ENCODE measurements around the gene TRIP12.
"Not testable (repeated sequence)": the region's sequence is repeated elsewhere in the genome, so short reads cannot be mapped to it uniquely, and the experiment has no call there.

The TRIP12 gene

DNA sequence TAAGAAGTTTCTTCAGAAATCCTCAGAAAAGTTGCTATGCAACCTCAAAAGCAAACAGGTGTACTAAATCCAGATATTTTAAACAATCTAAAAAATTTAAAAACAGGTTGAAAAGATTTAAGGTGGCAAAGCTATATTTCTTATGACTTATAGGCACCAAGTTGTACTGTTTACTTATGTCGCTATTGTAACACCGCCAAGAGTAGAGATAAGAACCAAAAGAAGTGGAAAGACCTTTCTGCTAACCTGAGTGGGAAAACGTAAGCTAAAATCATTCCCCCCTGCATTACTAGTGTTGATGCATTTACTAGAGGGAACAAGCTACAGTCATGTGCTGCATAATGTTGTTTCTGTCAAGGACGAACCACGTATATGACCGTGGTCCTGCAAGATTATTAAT is 83.1 kb downstream of the TRIP12 start:
- no peak for DNase-seq (ENCODE audit: low read depth, low spot score)
- no peak overlapping the region for H3K4me3 ChIP-seq (ENCODE audit: low read depth, low read length)
- TF ChIP-seq, protein P1, sequence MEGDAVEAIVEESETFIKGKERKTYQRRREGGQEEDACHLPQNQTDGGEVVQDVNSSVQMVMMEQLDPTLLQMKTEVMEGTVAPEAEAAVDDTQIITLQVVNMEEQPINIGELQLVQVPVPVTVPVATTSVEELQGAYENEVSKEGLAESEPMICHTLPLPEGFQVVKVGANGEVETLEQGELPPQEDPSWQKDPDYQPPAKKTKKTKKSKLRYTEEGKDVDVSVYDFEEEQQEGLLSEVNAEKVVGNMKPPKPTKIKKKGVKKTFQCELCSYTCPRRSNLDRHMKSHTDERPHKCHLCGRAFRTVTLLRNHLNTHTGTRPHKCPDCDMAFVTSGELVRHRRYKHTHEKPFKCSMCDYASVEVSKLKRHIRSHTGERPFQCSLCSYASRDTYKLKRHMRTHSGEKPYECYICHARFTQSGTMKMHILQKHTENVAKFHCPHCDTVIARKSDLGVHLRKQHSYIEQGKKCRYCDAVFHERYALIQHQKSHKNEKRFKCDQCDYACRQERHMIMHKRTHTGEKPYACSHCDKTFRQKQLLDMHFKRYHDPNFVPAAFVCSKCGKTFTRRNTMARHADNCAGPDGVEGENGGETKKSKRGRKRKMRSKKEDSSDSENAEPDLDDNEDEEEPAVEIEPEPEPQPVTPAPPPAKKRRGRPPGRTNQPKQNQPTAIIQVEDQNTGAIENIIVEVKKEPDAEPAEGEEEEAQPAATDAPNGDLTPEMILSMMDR (IDR thresholded peaks at IDR 0.05; ENCODE audit: low read depth, low read length) = no peak
- in situ Hi-C loops (cut with HindIII; ENCODE audit: low sequenced_read_pairs) = no loop called here

DNA sequence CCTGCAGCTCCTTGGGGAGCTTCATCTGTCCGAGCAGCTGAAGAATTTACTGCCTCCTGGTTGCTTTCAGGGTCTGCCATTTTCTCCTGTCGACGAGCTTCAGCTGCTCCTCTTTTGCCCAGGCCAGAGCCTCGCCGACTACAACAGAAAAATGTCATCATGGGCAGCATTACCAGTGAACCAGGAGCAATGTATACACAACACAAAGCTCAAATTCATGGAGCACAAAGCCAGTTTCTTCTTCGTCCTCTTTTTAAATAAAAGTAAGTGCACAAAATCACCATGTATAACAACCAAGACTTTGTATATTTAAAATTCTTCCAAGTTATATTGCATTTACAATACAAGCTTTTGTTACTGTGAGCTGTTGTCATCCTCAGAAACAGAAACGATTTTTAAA is 85.0 kb downstream of the TRIP12 start:
- no peak for DNase-seq (ENCODE audit: low read depth, low spot score)
- in situ Hi-C loops (cut with HindIII; ENCODE audit: low sequenced_read_pairs) = no loop called here
- TF ChIP-seq, protein P1 (IDR thresholded peaks at IDR 0.05; ENCODE audit: low read depth, low read length) = no peak
- H3K4me3 ChIP-seq (ENCODE audit: low read depth, low read length) = no peak overlapping the region

DNA sequence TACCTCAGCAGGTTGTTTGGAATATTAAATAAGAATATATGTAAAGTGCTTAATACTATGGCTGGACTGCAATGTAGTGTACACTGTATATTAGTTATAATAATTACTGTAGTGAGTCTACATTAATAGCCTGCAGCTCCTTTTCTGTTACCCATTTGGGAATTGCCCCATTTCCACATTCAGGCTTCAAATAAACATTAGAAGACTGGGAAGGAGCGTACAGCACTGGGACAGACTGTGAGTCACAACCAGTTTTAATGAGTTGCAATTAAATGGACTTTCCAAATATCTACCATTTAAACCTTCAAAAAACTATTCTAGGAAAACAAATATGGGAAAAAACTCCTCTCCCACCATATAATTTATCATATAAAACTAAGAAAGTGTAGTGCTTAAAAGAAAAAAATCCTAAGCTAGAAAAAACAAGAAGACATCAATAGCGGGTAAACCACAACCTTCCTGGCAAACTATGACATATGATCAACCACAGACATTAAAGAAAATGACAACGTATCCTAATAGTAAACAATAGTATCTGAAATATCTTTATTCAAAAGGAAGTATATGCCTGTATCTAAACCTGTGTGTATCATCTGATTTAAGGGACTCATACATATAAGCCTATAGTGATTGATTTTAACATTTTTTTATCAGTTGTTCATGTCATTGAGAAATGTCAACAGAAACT is 86.1 kb downstream of the TRIP12 start:
- TF ChIP-seq, protein P1 (IDR thresholded peaks at IDR 0.05; ENCODE audit: low read depth, low read length) = no peak
- peak; percentile 50 for DNase-seq (ENCODE audit: low read depth, low spot score)
- in situ Hi-C loops (cut with HindIII; ENCODE audit: low sequenced_read_pairs) = no loop called here
- no peak overlapping the region for H3K4me3 ChIP-seq (ENCODE audit: low read depth, low read length)

GRCh38 chr2:229834368-229834767 is 87.4 kb downstream of the TRIP12 start:
- in situ Hi-C loops (cut with HindIII; ENCODE audit: low sequenced_read_pairs); H3K4me3 ChIP-seq (ENCODE audit: low read depth, low read length); DNase-seq (ENCODE audit: low read depth, low spot score): not testable (repeated sequence)

DNA sequence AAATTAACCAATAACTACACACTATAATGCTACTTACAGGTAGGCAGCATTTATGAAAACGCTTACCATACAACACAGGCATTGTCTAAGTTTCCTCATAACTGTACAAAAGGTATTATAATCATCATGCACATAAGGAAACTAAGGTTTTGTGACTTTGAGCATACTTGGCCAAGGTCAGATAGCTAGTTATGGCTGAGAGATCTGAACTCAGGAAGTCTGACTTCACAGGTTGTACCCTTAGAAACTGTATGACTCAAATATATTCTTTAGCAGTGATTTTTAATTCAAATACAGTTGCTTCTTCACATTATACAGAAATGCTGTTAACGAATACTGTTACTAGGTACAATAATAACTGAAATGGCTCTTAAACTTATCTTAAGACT is 89.3 kb downstream of the TRIP12 start:
- no peak overlapping the region for H3K4me3 ChIP-seq (ENCODE audit: low read depth, low read length)
- TF ChIP-seq, protein P1 (IDR thresholded peaks at IDR 0.05; ENCODE audit: low read depth, low read length) = no peak
- no peak for DNase-seq (ENCODE audit: low read depth, low spot score)
- in situ Hi-C loops (cut with HindIII; ENCODE audit: low sequenced_read_pairs) = no loop called here

DNA sequence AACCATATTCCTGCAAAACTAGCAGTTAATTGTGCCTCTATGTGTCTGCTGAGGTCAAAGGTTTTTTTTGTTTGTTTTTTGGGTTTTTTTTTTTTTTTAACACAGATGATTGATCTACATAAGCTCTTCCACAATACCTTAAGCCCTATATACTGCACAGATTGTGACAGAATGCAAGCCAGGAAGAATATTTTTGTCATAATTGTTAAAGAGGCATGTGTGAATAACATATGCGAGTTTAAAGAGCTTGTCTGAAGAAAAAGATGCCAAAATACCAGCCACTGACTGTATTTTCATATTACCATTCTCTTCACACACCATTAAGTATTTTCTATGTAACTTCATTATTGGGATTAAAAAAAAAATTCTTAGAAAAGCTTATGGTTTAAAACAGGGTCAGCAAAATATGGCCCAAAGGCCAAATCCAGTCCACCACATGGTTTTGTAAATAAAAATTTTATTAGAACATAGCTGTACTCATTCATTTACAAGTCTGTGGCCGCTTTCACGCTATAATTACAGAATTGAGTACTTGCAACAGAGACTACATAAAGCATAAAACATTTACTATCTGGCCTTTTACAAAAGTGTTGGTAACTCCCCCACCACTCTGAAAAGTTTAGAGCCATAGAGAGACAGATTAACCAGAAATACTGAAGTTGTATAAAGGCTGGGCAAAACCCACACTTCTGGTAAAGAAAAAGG is 89.9 kb downstream of the TRIP12 start:
- TF ChIP-seq, protein P1 (IDR thresholded peaks at IDR 0.05; ENCODE audit: low read depth, low read length) = no peak
- in situ Hi-C loops (cut with HindIII; ENCODE audit: low sequenced_read_pairs) = no loop called here
- H3K4me3 ChIP-seq (ENCODE audit: low read depth, low read length) = no peak overlapping the region
- DNase-seq (ENCODE audit: low read depth, low spot score) = no peak

GRCh38 chr2:229825476-229825875 is 96.3 kb downstream of the TRIP12 start:
- in situ Hi-C loops (cut with HindIII; ENCODE audit: low sequenced_read_pairs) = no loop called here
- no peak overlapping the region for H3K4me3 ChIP-seq (ENCODE audit: low read depth, low read length)
- TF ChIP-seq, protein P1 (IDR thresholded peaks at IDR 0.05; ENCODE audit: low read depth, low read length) = no peak
- DNase-seq (ENCODE audit: low read depth, low spot score) = no peak

Measured in astrocyte of the spinal cord (primary cell).